HCEC 1CT (cell line): Measurements from ENCODE around the gene MALRD1.
"Not testable (repeated sequence)": the region's sequence is repeated elsewhere in the genome, so short reads cannot be mapped to it uniquely, and the experiment has no call there.

ENCODE experiments used
- DNase-seq: peaks from one replicate; pipeline ENCODE4 v3.0.0-alpha.2; 2017

MALRD1 gene

GRCh38 chr10:19498393-19499290, 450.0 kb downstream of the MALRD1 start:
- DNase-seq = no peak

GRCh38 chr10:19499291-19499770, 450.7 kb downstream of the MALRD1 start:
- DNase-seq = no peak

DNA sequence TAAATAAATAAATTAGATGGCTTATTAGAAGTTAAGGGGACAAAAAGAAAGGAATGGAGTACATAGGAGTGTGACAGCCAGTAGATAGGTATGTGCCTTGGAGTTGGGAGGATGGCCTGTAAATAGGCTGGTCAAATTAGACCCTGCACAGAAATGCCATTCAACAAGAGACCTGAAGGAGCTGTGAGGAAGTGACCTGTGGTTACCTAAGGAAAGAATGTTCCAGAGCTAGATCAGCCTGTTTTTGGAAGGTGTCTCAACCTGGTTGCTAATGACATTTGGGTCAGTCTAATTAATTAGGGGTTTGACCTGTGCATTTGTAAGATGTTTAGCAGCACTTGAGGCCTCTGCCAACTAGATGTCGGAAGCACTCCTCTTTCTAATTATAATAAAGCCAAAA, 452.4 kb downstream of the MALRD1 start:
- no peak for DNase-seq

GRCh38 chr10:19505320-19506312, 457.0 kb downstream of the MALRD1 start:
- no peak for DNase-seq

GRCh38 chr10:19510005-19510732, 461.6 kb downstream of the MALRD1 start:
- not testable (repeated sequence) for DNase-seq

DNA sequence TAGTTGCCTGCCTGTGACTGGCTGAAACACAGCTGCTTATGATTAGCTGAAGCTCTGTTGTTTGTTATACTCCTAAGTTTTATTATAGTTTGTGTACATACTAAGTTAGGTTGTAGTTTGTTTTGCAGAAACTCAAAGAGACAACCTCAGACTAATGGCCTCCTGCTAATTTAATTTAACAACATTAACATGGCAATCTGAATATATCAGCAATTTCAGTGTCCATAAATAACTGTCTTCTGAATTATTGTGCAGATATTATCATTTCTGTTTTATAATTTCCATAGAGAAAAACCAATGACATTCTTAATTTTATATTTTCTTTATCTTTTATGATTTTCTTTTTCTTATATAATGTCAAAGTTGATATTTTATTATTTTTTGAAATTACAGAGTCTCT, 469.5 kb downstream of the MALRD1 start:
- DNase-seq = no peak

GRCh38 chr10:19518632-19519031, 470.0 kb downstream of the MALRD1 start:
- no peak for DNase-seq

GRCh38 chr10:19531324-19531723, 482.7 kb downstream of the MALRD1 start:
- DNase-seq = no peak

DNA sequence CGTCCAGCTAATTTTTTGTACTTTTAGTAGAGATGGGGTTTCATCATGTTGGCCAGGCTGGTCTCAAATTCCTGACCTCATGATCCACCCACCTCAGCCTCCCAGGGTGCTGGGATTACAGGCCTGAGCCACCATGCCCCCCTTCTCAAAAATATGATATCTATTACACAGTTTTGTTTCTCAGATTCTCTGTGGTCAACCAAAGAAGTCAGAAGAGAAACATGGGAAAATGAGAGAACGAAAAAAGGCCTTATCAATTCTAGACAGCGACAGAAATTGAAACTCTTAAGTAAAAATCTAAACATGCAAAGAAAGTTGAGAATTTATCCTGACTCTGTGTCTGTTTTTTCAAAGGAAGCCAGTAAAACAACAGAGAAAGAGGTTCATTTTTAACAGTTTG, 483.8 kb downstream of the MALRD1 start:
- no peak for DNase-seq

- no peak for DNase-seq
Observed at GRCh38 chr10:19541299-19541698, 492.7 kb downstream of the MALRD1 start.

DNA sequence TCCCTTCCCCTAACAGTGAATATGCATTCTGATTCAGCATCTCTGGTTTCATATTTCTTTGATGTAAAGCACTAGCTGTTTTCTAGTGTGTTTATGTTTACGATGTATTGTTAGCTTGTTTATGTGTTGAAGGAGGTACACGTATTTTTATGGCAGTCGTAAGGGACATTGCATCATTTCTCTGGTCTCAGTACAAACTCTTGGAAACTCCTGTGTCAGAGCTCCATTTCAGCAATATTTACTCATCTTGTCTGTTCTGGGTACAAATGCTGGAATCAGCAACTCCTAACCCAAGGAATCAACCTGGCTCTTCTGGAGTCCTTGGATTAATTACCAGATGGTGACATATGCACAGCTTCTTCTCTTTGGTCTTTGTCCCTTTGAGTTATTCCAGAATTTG, 497.6 kb downstream of the MALRD1 start:
- DNase-seq = no peak

- DNase-seq = no peak
Observed at GRCh38 chr10:19549503-19549902, 500.9 kb downstream of the MALRD1 start.

GRCh38 chr10:19556666-19557065, 508.1 kb downstream of the MALRD1 start:
- DNase-seq = no peak

DNA sequence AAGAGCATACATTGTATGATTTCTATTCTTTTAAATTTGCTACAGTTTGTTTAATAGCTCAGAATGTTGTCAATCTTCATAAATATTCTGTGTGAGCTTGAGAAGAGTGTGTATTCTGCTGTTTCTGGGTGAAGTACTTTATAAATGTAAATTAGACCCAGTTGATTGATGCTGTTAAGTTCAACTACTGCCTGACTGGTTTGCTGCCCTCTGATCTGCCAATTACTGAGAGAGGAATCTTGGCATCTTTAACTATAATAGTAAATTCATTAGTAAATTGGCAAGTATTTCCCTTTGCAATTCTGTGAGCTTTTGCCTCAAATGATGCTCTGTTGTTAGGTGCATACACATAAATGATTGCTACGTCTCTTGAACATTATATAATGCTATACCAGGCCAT, 512.6 kb downstream of the MALRD1 start:
- no peak for DNase-seq

- no peak for DNase-seq
Observed at GRCh38 chr10:19563388-19564141, 515.0 kb downstream of the MALRD1 start.

DNA sequence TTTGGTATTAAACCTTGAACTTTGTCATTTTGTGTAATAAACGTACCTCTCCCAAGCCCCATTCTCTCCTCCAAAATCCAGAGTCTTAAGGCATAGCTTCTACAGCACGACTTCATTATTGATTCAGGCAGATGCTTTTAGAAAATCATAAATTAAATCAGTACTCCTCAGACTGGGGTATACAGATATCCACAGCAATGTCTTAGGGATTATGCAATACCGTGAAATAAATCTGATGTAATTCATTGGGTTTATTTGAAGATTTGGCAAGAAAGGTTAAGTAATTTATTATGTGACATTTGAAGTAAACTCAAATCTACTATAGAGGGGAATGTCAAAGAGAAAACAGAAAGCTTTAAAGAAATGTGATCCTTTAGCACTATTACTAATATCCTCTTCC, 521.5 kb downstream of the MALRD1 start:
- DNase-seq = no peak

DNA sequence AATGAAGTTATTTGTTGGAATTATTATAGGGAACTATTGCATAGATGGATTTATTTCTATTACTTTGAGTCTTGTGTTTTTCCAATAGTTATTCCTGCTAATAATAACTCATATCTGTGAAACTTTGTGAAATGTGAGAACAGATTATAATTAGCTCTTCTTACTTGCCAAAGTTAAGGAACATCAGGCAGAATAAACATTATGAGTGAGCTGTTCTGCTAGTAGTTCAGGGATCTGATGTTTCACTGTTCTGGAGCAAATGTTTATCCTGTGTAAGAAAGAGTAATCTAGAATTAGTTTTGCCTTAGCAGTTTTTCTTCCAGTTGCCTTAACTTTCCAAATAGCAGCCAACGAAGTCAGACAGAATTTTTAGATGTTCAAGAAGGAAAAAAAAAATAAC, 522.4 kb downstream of the MALRD1 start:
- DNase-seq = no peak

DNA sequence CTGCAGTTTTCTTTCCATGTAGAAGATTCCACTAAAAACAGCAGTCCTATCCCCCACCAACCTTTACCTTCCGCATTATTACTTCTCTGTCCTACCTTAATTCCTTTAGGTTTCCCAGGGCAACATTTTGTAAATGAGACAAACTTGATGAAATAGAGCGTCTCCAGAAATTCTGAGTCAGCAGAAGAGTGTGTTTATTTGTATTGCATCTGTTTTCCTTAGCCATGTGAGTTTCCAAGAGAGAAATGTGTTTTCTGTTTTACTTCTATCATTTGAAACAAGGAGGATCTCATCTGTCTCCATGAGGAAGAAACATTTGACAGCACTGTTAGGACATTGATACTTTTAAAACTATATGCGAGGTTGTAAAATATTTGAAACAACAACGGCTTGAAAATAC, 523.5 kb downstream of the MALRD1 start:
- DNase-seq = no peak

DNA sequence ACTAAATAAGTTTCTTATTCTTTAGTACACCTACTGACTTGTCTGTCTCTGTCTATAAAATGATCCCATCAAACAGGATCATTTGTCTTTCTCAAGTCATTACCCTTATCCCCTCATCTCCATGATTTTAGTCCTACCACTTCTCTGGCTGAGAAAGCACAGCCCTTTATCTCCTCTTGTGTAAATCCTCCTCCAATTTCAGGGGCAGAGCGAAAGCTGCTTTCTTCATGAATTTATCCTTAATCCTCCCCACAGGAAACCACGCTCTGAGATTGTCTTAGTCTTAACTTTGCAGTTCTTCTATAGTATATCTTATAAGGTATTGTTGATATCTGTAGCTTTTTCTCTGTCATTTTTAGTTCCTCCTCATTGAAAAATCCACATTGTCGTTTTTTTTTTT, 528.0 kb downstream of the MALRD1 start:
- DNase-seq = no peak

DNA sequence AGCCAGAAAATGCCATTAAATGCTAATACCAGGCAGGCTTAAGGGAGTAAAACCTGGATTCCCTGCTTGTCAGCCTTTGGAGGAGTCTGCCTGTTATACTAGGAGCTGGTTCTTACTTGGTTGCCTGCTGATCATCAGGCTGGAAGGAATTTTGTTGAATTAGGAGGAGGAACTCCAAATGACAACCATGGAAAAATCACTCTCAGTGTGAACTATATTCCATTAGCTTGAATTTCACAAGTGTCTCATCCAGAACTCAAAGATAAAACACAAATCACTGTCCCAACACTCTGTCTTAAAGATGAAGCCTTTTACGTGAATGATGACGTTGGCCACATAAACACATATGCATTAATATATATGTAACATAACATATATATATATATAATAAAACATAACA, 528.8 kb downstream of the MALRD1 start:
- DNase-seq = no peak

GRCh38 chr10:19577807-19578206, 529.2 kb downstream of the MALRD1 start:
- no peak for DNase-seq

- no peak for DNase-seq
Observed at GRCh38 chr10:19578571-19578970, 530.0 kb downstream of the MALRD1 start.
